ENCODE measurements around the gene LRRC23. TPM values are rescaled to one million over a fixed set of nuclear protein-coding genes. Genes with fewer than 3 reads are reported as not detected.

LRRC23 gene
- total and polyA plus RNA-seq, 2 of the 13 experiments (the other 11 are each of a cell fraction or from before 2014, with no cell fraction given), result 6.0 to 7.8 TPM

GRCh38 chr12:6946920-6947374, 42.3 kb downstream of the LRRC23 start:
- CTCF ChIA-PET (ENCODE audit: low intra/inter-chr PET ratio, low total read pairs), result interaction anchor here (1.1 to 2.1 kb wide), 3 partner anchors 15 to 78 kb away, joined by 3 to 6 read pairs (median 5); no protein-coding TSS in a partner anchor
- Histone ChIP-seq H3K36me3 (replicated peaks in 1 of 2; ENCODE audit: control insufficient read depth in 1 of 2, insufficient read depth in 2 of 2, low read length in 2 of 2) (no peaks in the 10 kb centered on the region), H3K4me1 (ENCODE audit: insufficient read depth, low read length) (peaks cover 38% of the 10 kb centered on the region), H3K79me2 (ENCODE audit: insufficient read depth, low read length) (no peaks in the 10 kb centered on the region), H4K20me1 (ENCODE audit: insufficient read depth, low read length) (no peaks in the 10 kb centered on the region), H3K27me3 (ENCODE audit: control insufficient read depth in 1 of 2, insufficient read depth in 2 of 2, low read length in 2 of 2) (no peaks in the 10 kb centered on the region), H3K27ac (ENCODE audit: extremely low read length, insufficient read depth, low read length) (peak overlapping the region; percentile 56), H3K4me2 (ENCODE audit: low read depth, low read length) (peak overlapping the region; percentile 92), H3K9me3 (ENCODE audit: low read length) (no peaks in the 10 kb centered on the region), H2AFZ (ENCODE audit: low read length) (no peak overlapping the region), H3K9ac (ENCODE audit: insufficient read depth, low read depth, low read length) (peak overlapping the region; percentile 53), H3K4me3 (replicated peaks in 1 of 3; ENCODE audit: insufficient read depth in 1 of 3, low read depth in 2 of 3, low read length in 3 of 3) (peak overlapping the region; percentile 52 to 89 (median 71))
- POLR2A ChIA-PET, result interaction anchor here (0.5 to 5.2 kb wide), 24 partner anchors 9 to 960 kb away, joined by 3 to 180 read pairs (median 9); partner anchors contain the start of genes C1RL, CLSTN3, ENO2 and LPCAT3
- ATAC-seq (peak; percentile 0; the same call in 1 of the 3 replicates), FAIRE-seq (no peak), DNase-seq (ENCODE audit: low spot score) (no peak)
- BruUV-seq (replicated peaks), result no TSS peak
- intact Hi-C loops (cut with micrococcal nuclease; ENCODE audit: unreplicated experiment) (loop anchor here (1.0 kb wide), 1 partner anchor 15 kb away; no protein-coding TSS in a partner anchor), in situ Hi-C loops (cut with HindIII; ENCODE audit: extremely low pct_ligation_motif_present, low pct_unique_long_range_greater_than_20kb) (loop anchor here (10.0 kb wide), 1 partner anchor 168 kb away; no protein-coding TSS in a partner anchor)
- 30% methylated on average over 8 of the region's 8 CpGs for WGBS (ENCODE audit: low lambda C conversion rate)
- TF ChIP-seq ZNF772 (CRISPR knock-in tag; IDR thresholded peaks at IDR 0.05) (no peak), ZSCAN5A (CRISPR knock-in tag; IDR thresholded peaks at IDR 0.05; ENCODE audit: borderline replicate concordance) (no peak), ZNF530 (CRISPR knock-in tag; IDR thresholded peaks at IDR 0.05; ENCODE audit: low read depth) (no peak), ZBTB33 (CRISPR knock-in tag; IDR thresholded peaks at IDR 0.05) (no peak), NFE2L1 (CRISPR knock-in tag; IDR thresholded peaks at IDR 0.05; ENCODE audit: borderline replicate concordance) (no peak), ZNF552 (CRISPR knock-in tag; IDR thresholded peaks at IDR 0.05; ENCODE audit: borderline replicate concordance) (no peak), ZNF136 (CRISPR knock-in tag; IDR thresholded peaks at IDR 0.05; ENCODE audit: low read depth) (no peak), KMT2B (CRISPR knock-in tag; IDR thresholded peaks at IDR 0.05) (no peak), RFX1 (IDR thresholded peaks at IDR 0.05) (no peak), KDM4B (CRISPR knock-in tag; IDR thresholded peaks at IDR 0.05) (no peak), HOMEZ (CRISPR knock-in tag; IDR thresholded peaks at IDR 0.05; ENCODE audit: low read depth) (no peak), TCF12 (IDR thresholded peaks at IDR 0.05) (no peak), TCF12 (CRISPR knock-in tag; IDR thresholded peaks at IDR 0.05) (no peak), ZBTB42 (CRISPR knock-in tag; IDR thresholded peaks at IDR 0.05) (no peak), DMAP1 (CRISPR knock-in tag; IDR thresholded peaks at IDR 0.05) (peak; percentile 0; the same call in 1 of the 2 replicates), MTF2 (CRISPR knock-in tag; IDR thresholded peaks at IDR 0.05; ENCODE audit: borderline replicate concordance) (no peak), ZNF891 (CRISPR knock-in tag; IDR thresholded peaks at IDR 0.05) (no peak), GABPA (IDR thresholded peaks at IDR 0.05; ENCODE audit: low read depth, low read length) (no peak), GABPA (CRISPR knock-in tag; IDR thresholded peaks at IDR 0.05; ENCODE audit: low read depth) (no peak), ATM (IDR thresholded peaks at IDR 0.05; ENCODE audit: borderline replicate concordance) (no peak)
